Measurements from ENCODE around the gene CBARP. TPM values are rescaled to one million over a fixed set of nuclear protein-coding genes. Genes with fewer than 3 reads are reported as not detected.

The CBARP gene
- total and polyA plus RNA-seq, 2 of the 13 experiments (the other 11 are each of a cell fraction or from before 2014, with no cell fraction given) = 1.2 to 1.4 TPM

- TF ChIP-seq ELF1 (CRISPR knock-in tag; IDR thresholded peaks at IDR 0.05) (no peak), STAG1 (CRISPR knock-in tag; IDR thresholded peaks at IDR 0.05) (peak; percentile 70), ZNF20 (CRISPR knock-in tag; IDR thresholded peaks at IDR 0.05) (no peak), CREM (IDR thresholded peaks at IDR 0.05) (no peak), CREM (CRISPR knock-in tag; IDR thresholded peaks at IDR 0.05) (no peak), ZKSCAN1 (IDR thresholded peaks at IDR 0.05; ENCODE audit: low read length) (no peak), RCOR2 (CRISPR knock-in tag; IDR thresholded peaks at IDR 0.05) (no peak), MLX (CRISPR knock-in tag; IDR thresholded peaks at IDR 0.05) (no peak), FOXP1 (IDR thresholded peaks at IDR 0.05) (no peak), FOXP1 (CRISPR knock-in tag; IDR thresholded peaks at IDR 0.05) (no peak), ZNF766 (CRISPR knock-in tag; IDR thresholded peaks at IDR 0.05; ENCODE audit: borderline replicate concordance) (no peak), SIX1 (CRISPR knock-in tag; IDR thresholded peaks at IDR 0.05; ENCODE audit: borderline replicate concordance) (no peak), NFYC (CRISPR knock-in tag; IDR thresholded peaks at IDR 0.05) (no peak), TFAP4 (IDR thresholded peaks at IDR 0.05; ENCODE audit: borderline replicate concordance, low read depth) (no peak), ISX (CRISPR knock-in tag; conservative IDR thresholded peaks at IDR 0.05) (no peak), ATRX (CRISPR knock-in tag; IDR thresholded peaks at IDR 0.05; ENCODE audit: borderline replicate concordance) (no peak), ZNF282 (IDR thresholded peaks at IDR 0.05; ENCODE audit: partially characterized antibody) (no peak), PRDM10 (CRISPR knock-in tag; IDR thresholded peaks at IDR 0.05; ENCODE audit: low read depth) (no peak), MEIS2 (CRISPR knock-in tag; IDR thresholded peaks at IDR 0.05) (0 out of 2 replicates have a peak, but pooled peaks have one; percentile 29), ATF4 (CRISPR knock-in tag; IDR thresholded peaks at IDR 0.05) (no peak), JUND (CRISPR knock-in tag; IDR thresholded peaks at IDR 0.05) (peak; percentile 48), NCOA5 (CRISPR knock-in tag; IDR thresholded peaks at IDR 0.05) (no peak), HIVEP1 (CRISPR knock-in tag; IDR thresholded peaks at IDR 0.05) (no peak), ZNF207 (IDR thresholded peaks at IDR 0.05; ENCODE audit: borderline replicate concordance) (no peak), POLR2A (IDR thresholded peaks at IDR 0.05; ENCODE audit: insufficient read depth in 1 of 2, low read depth in 2 of 2, low read length in 2 of 2) (no peak), BHLHE40 (IDR thresholded peaks at IDR 0.05; ENCODE audit: low read length) (peak; percentile 64), AGO1 (IDR thresholded peaks at IDR 0.05; ENCODE audit: low read depth, low read length, poor library complexity, severe bottlenecking) (peak; percentile 42), ZKSCAN5 (CRISPR knock-in tag; IDR thresholded peaks at IDR 0.05) (no peak)
Observed at GRCh38 chr19:1239796-1240737, 2.3 kb upstream of the CBARP start (continued).
